HG02798 (cell line): Measurements from ENCODE around the gene AGO1.
A peak's percentile ranks its signal among the peaks of the same experiment; 100 is the strongest.
"Not testable (repeated sequence)": the region's sequence is repeated elsewhere in the genome, so short reads cannot be mapped to it uniquely, and the experiment has no call there.

Experiments
- ATAC-seq: cut with Tn5 transposase; IDR thresholded peaks from one replicate; pipeline ENCODE4 v1.9.1; 2021; ENCODE audit warnings: mild to moderate bottlenecking; ENCODE audit not compliant: unreplicated experiment, poor library complexity

The AGO1 gene

GRCh38 chr1:35866991-35867390 is 16.0 kb upstream of the AGO1 start:
- no peak for ATAC-seq

DNA sequence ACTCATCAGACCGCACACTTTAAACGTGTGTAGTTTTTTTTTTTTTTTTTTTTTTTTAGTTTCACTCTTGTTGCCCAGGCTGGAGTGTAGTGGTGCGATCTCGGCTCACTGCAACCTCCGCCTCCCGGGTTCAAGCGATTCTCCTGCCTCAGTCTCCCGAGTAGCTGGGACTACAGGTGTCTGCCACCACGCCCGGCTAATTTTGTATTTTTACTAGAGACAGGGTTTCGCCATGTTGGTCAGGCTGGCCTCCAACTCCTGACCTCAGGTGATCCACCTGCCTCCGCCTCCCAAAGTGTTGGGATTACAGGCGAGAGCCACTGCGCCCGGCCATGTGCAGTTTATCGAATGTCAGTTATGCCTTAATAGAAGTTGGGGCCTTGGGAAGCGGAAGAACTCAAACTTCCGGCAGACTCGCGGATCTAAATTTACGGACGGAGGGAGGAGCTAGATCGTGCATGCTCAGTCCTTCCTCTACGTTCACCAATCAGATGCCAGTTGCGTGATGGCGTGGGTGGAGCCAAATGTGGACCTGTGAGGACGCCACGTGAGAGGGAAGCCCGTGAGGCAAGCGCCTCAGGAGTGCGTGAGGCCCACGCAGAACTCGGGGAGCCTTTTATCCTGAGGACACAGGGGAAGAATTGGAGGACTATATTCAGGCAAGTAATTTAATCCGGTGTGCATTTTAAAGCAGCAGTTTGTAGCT is 13.6 kb upstream of the AGO1 start:
- ATAC-seq, result not testable (repeated sequence)

DNA sequence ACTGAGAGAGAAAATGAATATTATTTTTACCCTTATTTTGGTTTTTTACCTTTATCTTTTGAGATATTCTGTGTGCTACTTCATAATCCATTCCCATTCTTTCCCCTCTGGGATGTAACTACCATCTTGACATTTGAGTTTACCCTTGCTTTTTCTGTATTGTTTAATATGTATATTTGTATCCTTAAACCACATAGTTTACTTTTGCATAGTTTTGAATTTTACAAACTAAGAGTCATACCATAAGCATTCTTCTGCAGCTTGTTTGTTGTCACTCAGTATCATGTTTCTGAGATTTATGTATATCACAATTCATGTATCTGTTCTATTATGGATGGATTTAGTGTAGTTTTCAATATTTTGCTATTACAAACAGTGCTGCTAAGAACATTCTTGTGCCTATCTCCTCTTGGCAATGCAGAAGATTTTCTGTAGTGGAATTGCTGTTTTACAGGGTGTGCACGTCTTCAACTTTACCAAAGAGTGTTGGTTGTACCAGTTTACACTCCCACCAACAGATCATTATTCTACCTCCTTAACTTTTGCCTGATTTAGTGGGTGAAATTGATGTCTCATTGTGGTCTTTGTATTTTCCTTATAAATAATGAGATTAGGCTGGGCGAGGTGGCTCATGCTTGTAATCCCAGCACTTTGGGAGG is 12.2 kb upstream of the AGO1 start:
- ATAC-seq, result no peak

DNA sequence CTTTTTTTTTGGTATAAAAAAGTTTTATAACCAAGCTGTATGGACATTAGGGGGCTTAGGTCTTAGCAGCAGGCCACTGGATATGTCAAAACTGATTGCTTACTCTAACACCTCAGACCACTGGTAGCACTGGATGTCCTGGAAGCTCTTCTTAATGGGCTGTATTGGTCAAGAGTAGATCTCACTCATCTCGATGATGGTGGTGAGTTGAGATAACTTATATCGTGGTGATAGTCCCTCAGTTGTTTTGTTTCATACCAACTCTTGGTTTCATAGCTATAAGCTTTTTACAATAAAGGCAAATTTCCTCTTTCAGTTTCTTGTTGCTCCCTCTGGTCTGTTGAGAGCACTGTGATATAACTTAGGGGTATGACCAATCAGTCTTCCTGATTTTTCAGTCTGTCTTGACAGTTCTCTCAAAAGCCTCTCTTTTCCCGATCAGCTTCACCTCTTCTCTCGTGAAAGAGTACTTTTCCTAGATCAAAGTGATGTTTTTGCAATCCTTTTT is 9.7 kb upstream of the AGO1 start:
- ATAC-seq, result no peak

DNA sequence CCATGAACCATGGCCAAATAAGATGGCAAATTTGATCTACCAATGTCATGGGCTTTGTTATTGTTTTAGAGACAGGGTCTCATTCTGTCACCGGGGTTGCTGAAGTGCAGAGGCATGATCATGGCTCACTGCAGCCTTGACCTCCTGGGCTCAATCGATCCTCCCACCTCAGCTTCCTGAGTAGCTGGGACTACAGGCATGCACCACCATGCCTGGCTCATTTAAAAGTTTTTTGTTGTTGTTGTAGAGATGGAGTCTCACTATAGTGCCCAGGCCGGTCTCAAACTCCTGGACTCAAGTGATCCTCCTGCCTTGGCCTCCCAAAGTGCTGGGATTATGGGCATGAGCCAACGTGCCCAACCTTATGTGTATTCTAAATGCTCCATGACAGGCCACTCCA is 8.9 kb upstream of the AGO1 start:
- not testable (repeated sequence) for ATAC-seq

DNA sequence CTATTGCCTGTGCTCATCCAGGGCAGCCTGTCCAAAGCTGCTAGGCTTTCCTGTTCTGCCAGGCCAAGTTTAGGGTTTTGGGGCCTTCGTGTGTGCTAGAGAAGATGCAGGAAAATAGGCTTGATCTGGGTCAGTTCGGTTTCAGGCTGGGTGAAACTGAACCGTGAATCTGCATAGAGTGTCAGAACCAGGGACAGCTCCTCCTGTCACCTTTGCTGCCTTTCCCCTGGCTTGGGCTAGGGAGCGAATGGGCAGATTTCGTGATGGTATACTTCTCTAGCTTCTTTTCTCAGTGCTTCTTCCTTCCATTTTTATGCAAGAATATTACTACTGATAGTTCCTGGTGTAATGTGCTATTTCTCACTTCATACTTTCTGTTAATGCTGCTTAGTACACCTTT is 6.0 kb upstream of the AGO1 start:
- ATAC-seq, result no peak

- no peak for ATAC-seq
These were observed 1.1 kb upstream of the AGO1 start for GRCh38 chr1:35881850-35882273.

DNA sequence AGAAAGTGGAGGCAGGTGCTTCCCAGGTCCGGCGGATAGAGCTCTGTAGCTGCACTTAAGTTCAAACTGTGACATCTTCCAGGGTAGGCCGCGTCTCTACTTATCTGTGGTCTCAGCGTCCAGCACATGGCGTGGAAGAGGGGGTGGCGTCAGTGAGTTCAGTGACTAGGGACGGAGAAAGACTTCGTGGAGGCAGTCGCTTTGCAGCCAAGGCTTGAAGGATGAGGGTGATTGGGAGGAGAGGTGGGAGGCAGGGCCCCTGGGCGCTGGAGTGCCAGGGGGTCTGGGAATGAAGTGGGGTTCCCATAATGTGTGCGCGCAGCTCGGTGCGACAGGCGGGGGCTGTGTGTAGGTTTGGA is 444 bp upstream of the AGO1 start:
- no peak for ATAC-seq

GRCh38 chr1:35883635-35884101 is 659 bp downstream of the AGO1 start:
- no peak for ATAC-seq

DNA sequence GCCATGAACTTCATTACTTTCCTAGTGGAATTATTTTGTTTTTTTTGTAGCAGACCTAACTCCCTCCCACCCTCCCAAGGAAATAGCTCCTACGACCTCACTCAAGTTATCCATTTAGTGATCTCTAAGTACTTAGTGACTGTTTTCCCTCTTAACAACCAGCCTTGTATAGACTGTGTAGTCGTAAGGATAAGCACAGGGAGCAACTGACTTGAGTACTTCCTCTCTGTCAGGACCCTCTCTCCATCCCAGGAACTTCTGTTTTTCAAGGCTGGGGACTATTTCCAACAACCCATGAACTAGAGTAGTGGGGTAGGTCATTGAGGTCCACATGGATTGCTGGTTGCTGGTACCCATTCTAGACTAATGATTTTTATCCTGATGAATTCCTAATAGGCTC is 1.9 kb downstream of the AGO1 start:
- no peak for ATAC-seq

DNA sequence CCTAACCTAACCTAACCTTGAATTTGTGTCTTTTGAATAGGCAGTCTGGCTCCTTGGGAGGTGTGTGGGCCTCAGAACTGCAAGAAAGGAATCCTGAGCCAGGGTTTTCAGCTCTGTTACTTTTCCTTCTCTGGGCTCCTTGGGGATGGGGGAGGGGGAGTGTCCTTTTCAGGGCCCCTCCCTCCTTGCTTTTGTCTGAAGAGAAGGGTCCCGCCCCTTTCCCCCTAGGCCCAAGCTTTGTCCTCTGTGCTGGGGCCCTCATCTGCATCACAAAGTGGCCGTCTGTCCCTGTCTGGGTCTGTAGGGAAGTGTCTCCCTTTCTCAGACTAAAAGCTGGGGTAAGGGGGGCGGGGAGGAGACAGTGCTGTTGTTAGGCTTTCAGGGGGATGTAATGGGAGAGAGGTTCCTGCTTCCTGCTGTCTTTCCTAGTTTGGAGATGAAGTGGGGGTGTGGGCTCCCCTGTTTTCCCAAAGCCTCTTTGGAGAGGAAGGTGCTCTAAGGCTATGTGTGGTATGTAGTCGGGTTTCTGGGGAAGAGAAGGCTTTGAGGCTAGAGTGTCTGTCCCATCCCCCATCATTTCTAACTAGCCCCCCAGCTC is 3.1 kb downstream of the AGO1 start:
- no peak for ATAC-seq

- no peak for ATAC-seq
These were observed 3.8 kb downstream of the AGO1 start for GRCh38 chr1:35886577-35887431.

GRCh38 chr1:35887508-35887907 is 4.5 kb downstream of the AGO1 start:
- ATAC-seq, result no peak

GRCh38 chr1:35888255-35888654 is 5.2 kb downstream of the AGO1 start:
- ATAC-seq, result no peak

GRCh38 chr1:35888981-35889380 is 6.0 kb downstream of the AGO1 start:
- not testable (repeated sequence) for ATAC-seq

DNA sequence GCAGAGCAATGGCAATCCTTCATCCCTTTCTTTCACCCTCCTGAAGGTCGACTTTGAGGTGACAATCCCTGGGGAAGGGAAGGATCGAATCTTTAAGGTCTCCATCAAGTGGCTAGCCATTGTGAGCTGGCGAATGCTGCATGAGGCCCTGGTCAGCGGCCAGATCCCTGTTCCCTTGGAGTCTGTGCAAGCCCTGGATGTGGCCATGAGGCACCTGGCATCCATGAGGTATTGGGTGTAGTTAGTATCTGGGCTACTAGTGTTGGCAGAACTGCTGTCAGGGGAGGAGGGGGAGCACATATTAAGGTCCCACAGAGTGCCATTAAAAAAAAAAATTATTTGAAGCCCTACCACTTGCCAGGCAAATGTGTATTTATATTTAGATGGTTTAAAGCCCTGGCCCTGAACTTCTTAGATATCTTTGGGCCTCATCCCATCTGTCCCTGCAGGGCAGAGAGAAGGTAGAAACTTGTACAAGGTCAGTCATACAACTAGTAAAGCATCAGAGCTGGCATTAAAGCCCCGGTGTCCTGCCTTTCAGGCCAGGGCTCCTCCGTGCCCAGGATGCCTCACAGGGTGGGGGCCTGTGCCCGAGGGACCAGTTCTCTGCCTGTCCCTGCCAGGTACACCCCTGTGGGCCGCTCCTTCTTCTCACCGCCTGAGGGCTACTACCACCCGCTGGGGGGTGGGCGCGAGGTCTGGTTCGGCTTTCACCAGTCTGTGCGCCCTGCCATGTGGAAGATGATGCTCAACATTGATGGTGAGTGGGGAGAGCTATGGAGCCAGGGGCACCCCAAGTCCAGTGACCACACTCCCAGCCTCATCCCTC is 10.3 kb downstream of the AGO1 start:
- no peak for ATAC-seq

- peak; percentile 69 for ATAC-seq
These were observed 11.2 kb downstream of the AGO1 start for GRCh38 chr1:35894183-35894582.

DNA sequence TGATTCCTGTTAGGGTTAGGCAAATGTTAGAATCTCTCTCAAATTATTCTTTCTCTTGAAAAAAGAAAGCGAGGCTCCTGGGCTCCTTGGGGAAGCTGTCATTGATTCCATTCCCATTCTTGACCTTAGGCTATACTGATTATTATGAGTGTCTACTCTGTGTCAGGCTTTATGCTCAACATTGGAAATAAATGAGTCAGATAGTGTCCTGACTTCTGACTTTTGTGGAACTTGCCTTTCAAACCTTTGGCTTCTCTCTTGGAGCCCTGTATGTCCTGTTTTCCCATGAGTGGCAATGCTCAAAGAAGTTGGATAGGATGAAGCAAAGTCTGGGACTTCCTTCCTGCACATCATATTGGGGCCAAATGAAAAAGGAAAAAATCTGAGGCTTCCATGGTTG is 11.6 kb downstream of the AGO1 start:
- no peak for ATAC-seq

DNA sequence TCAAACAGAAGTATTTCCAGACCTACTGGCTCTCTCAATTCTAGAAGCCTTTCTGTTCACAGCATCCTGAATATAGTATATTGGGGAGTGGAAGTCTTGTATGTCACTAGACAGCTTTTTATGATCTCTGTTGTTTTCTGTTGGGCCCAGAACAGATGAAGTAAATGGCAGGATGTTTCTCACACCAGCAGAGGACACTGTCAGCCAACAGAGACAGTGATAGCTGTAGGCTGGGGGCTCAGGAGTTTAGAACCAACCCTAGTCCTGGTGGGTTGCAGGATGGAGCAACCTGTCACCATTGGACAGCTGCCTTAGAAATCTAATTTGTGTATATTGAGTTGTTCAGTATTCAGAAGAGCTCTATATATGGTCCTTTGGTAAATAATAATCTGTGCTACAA is 16.9 kb downstream of the AGO1 start:
- no peak for ATAC-seq

DNA sequence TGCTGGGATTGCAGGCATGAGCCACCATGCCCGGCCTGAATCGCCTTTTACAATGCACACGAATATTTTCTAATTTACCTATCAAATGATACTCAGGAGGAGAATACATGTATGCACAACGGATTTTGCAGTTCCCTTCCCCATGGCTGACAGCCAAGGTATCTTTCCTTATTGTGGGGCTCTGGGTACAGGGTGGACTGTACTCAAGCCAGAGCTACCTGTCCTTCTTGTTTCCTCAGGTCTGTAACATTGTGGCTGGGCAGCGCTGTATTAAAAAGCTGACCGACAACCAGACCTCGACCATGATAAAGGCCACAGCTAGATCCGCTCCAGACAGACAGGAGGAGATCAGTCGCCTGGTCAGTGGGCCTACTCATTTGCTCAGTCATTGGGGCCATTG is 18.2 kb downstream of the AGO1 start:
- no peak for ATAC-seq
